Hepatocyte (in vitro differentiated cells): ENCODE results near the gene CRYGS. TPM values are rescaled to one million over a fixed set of nuclear protein-coding genes. Genes with fewer than 3 reads are reported as not detected.

Experiments
- DNase-seq: peaks from one replicate; pipeline ENCODE4 v3.0.0-alpha.2; 2016; ENCODE audit warnings: low spot score
- H2AFZ ChIP-seq: fragments of 200-600 bp; sonication (generic); 2 replicates; pipeline ENCODE4 v1.6.0; 2016; ENCODE audit warnings: antibody characterized with exemption, mild to moderate bottlenecking
- H3K27ac ChIP-seq: fragments of 200-600 bp; sonication (generic); 2 replicates; pipeline ENCODE4 v1.5.1; 2016; ENCODE audit warnings: mild to moderate bottlenecking
- H3K27me3 ChIP-seq: fragments of 200-600 bp; sonication (generic); 2 replicates; pipeline ENCODE4 v1.6.1; 2016
- H3K36me3 ChIP-seq: fragments of 200-600 bp; sonication (generic); replicated peaks from 2 replicates; pipeline ENCODE4 v1.5.1; 2016; ENCODE audit warnings: low read depth; ENCODE audit not compliant: insufficient read depth
- H3K4me1 ChIP-seq: fragments of 200-600 bp; sonication (generic); 2 replicates; pipeline ENCODE4 v1.5.1; 2016; ENCODE audit warnings: mild to moderate bottlenecking, moderate library complexity; ENCODE audit not compliant: insufficient read depth
- H3K4me2 ChIP-seq: fragments of 200-600 bp; sonication (generic); 2 replicates; pipeline ENCODE4 v1.6.0; 2016
- H3K4me3 ChIP-seq: fragments of 200-600 bp; sonication (generic); 2 replicates; pipeline ENCODE4 v1.5.1; 2016; ENCODE audit warnings: mild to moderate bottlenecking
- H3K79me2 ChIP-seq: fragments of 200-600 bp; sonication (generic); 2 replicates; pipeline ENCODE4 v1.6.0; 2017; ENCODE audit warnings: mild to moderate bottlenecking
- H3K9me2 ChIP-seq: fragments of 200-600 bp; sonication (generic); replicated peaks from 2 replicates; pipeline ENCODE4 v1.6.0; 2017; ENCODE audit warnings: mild to moderate bottlenecking; ENCODE audit not compliant: insufficient read depth
- H3K9me3 ChIP-seq: fragments of 200-600 bp; sonication (generic); 2 replicates; pipeline ENCODE4 v1.5.1; 2016; ENCODE audit warnings: low read depth, mild to moderate bottlenecking
- H4K20me1 ChIP-seq: fragments of 200-600 bp; sonication (generic); 2 replicates; pipeline ENCODE4 v1.6.0; 2016; ENCODE audit warnings: mild to moderate bottlenecking; ENCODE audit not compliant: insufficient read depth, poor library complexity, severe bottlenecking
- EZH2 ChIP-seq: fragments of 200-600 bp; sonication (generic); IDR thresholded peaks from 2 replicates; pipeline ENCODE4 v1.6.1; 2016; ENCODE audit warnings: antibody characterized with exemption, mild to moderate bottlenecking, borderline replicate concordance
- EZH2phosphoT487 ChIP-seq: fragments of 200-600 bp; sonication (generic); IDR thresholded peaks from one replicate; pipeline ENCODE4 v1.6.1; 2018; ENCODE audit warnings: antibody characterized with exemption, mild to moderate bottlenecking, low read depth, moderate library complexity; ENCODE audit not compliant: unreplicated experiment, severe bottlenecking
- WGBS: methylation state at CpG from one replicate; pipeline ENCODE4 v1.1.6; 2016; ENCODE audit warnings: low lambda C conversion rate; ENCODE audit errors: missing lambda C conversion rate; 5-methylcytosine and 5-hydroxymethylcytosine counted together
- polyA plus RNA-seq: library from polyadenylated mRNA; unstranded; fragments of >200 nt; fragmentation: Nextera tagmentation; extraction: Ambion mirVana; gene quantifications from 2 replicates; pipeline ENCODE4 v1.2.1, GENCODE V29; 2016
- total RNA-seq: library from RNA; depleted of rRNA; stranded (reverse); fragments of >200 nt; gene quantifications from 2 replicates; pipeline ENCODE4 v1.2.3, GENCODE V29; 2014
- TF ChIP-seq, protein P1 (sequence below): fragments of 200-600 bp; sonication (generic); IDR thresholded peaks from 2 replicates; pipeline ENCODE4 v1.5.1; 2016; ENCODE audit warnings: antibody characterized with exemption, mild to moderate bottlenecking; ENCODE audit not compliant: poor library complexity

The CRYGS gene
- total and polyA plus RNA-seq, 2 experiments from 2014 or later: 0.89 to 1.9 TPM

DNA sequence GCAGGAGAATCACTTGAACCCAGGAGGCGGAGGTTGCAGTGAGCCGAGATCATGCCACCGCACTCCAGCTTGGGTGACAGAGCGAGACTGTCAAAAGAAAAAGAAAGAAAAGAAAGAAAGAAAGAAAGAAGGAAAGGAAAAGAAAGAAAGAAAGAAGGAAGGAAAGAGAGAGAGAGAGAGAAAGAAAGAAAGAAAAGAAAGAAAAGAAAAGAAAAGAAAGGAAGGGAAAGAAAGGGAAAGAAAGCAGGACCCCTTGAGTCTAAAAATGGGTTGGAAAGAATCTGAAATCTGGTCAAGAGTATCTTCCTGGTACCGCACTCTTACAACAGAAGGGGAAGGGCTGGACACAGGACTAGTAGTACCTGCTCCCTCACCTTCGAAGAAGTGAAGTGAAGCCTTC lies 19.6 kb downstream of the CRYGS start:
- H4K20me1 ChIP-seq: no peaks in the 10 kb centered on the region
- 93% methylated on average over 6 of the region's 6 CpGs for WGBS
- H2AFZ ChIP-seq: no peak overlapping the region
- no peaks in the 10 kb centered on the region for H3K27me3 ChIP-seq
- no peak overlapping the region for H3K4me2 ChIP-seq
- no peaks in the 10 kb centered on the region for H3K36me3 ChIP-seq
- no peak overlapping the region for H3K27ac ChIP-seq
- DNase-seq: no peak
- TF ChIP-seq EZH2: no peak
- TF ChIP-seq EZH2phosphoT487: no peak
- TF ChIP-seq, protein P1, sequence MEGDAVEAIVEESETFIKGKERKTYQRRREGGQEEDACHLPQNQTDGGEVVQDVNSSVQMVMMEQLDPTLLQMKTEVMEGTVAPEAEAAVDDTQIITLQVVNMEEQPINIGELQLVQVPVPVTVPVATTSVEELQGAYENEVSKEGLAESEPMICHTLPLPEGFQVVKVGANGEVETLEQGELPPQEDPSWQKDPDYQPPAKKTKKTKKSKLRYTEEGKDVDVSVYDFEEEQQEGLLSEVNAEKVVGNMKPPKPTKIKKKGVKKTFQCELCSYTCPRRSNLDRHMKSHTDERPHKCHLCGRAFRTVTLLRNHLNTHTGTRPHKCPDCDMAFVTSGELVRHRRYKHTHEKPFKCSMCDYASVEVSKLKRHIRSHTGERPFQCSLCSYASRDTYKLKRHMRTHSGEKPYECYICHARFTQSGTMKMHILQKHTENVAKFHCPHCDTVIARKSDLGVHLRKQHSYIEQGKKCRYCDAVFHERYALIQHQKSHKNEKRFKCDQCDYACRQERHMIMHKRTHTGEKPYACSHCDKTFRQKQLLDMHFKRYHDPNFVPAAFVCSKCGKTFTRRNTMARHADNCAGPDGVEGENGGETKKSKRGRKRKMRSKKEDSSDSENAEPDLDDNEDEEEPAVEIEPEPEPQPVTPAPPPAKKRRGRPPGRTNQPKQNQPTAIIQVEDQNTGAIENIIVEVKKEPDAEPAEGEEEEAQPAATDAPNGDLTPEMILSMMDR: no peak
- H3K4me1 ChIP-seq: no peaks in the 10 kb centered on the region
- no peaks in the 10 kb centered on the region for H3K9me3 ChIP-seq
- no peak overlapping the region for H3K4me3 ChIP-seq
- no peaks in the 10 kb centered on the region for H3K79me2 ChIP-seq
- H3K9me2 ChIP-seq: no peaks in the 10 kb centered on the region

DNA sequence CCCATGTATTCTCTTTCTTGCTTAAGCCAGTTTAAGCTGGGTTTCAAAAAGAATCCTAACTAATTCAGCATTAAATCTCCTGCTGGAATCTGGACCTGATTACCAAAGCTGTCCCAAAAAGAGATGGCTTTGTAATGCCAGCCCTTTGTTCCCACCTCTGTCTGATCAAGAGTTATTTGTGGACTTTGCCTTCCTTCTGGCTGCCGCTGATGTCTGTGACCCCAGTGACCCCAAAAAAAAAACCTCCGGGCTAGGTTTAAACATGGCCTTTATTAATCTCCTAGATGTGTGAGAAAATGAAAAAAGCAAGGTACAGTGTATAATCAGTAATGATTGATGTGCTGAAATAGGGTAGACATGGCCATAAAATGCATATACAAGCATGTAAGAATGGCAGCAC lies 20.7 kb downstream of the CRYGS start:
- Histone ChIP-seq H3K4me3 (no peak overlapping the region), H3K27me3 (no peaks in the 10 kb centered on the region), H2AFZ (no peak overlapping the region), H3K79me2 (no peaks in the 10 kb centered on the region), H3K4me2 (no peak overlapping the region), H3K4me1 (no peaks in the 10 kb centered on the region), H4K20me1 (no peaks in the 10 kb centered on the region), H3K27ac (no peak overlapping the region), H3K9me3 (no peaks in the 10 kb centered on the region), H3K36me3 (no peaks in the 10 kb centered on the region), H3K9me2 (no peaks in the 10 kb centered on the region)
- TF ChIP-seq EZH2: no peak
- 24% methylated on average over 2 of the region's 2 CpGs for WGBS
- DNase-seq: no peak

DNA sequence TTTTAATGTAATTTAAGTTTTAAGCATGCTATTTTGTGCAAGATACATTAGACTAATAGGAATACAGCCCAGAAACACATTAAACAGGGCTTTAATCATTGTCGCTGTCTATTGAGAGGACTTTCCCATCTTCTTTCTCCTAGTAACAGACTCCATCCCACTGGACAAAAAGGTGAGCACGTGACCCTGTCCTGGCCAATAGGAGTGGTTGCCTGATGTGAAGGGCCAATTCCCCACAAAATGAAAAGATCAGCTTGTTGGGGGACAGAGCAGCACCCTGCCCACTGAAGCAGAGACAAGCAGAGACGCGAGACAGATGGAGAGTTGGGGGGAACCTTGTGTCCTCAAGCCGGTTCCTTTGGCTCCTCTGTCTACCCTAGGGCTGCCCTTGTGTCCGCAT lies 21.2 kb downstream of the CRYGS start:
- Histone ChIP-seq H3K79me2 (no peaks in the 10 kb centered on the region), H3K4me3 (no peak overlapping the region), H3K9me3 (no peaks in the 10 kb centered on the region), H3K27me3 (no peaks in the 10 kb centered on the region), H4K20me1 (no peaks in the 10 kb centered on the region), H3K27ac (no peak overlapping the region), H2AFZ (no peak overlapping the region), H3K9me2 (no peaks in the 10 kb centered on the region), H3K4me2 (no peak overlapping the region), H3K36me3 (no peaks in the 10 kb centered on the region), H3K4me1 (no peaks in the 10 kb centered on the region)
- WGBS: 86% methylated on average over 6 of the region's 6 CpGs
- DNase-seq: no peak
- no peak for TF ChIP-seq EZH2phosphoT487
- TF ChIP-seq EZH2: no peak
- TF ChIP-seq, protein P1: no peak

DNA sequence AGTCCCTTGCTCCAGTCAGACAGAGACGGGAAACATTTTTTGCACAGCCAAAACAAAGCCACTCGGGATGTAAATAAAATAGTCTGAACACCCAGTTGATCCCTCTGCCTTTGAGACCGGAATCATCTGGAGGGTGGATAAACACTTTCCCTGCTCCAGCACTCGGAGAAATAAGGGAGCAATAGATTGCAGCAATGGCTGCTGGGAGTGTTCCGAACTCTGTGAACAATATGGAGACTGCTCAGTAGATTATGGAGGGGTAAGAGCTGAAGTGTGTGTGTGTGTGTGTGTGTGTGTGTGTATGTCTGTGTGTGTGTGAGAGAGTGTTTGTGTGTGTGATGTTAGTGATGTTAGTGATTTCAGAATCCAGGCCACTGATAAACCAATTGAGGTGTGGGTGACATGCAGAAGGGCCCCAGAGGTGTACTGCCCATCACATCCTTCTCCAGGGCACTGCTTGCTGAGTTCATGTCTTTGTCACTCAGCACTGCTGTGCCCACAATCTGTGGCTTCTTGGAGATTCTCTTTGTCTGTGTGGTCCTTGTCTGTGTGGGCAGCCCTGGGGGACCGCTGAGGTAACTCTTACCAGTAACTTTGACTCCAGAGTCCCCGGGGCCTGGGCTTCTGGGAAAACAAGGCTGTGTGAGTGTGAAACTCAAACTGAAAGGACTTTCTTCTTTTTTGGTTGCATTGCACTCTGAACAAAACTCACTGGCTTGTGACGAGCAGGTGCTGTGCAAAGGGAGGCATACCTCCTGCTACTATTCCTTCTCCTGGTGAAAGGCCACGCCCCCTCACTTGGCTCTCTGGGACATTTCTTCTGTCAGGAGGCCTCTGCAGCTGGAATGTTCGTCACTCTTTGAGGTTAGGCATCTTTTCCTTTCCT lies 23.0 kb downstream of the CRYGS start:
- Histone ChIP-seq H3K4me3 (no peak overlapping the region), H3K79me2 (no peaks in the 10 kb centered on the region), H4K20me1 (no peaks in the 10 kb centered on the region), H2AFZ (no peak overlapping the region), H3K27ac (no peak overlapping the region), H3K4me1 (no peaks in the 10 kb centered on the region), H3K27me3 (no peaks in the 10 kb centered on the region), H3K9me3 (no peaks in the 10 kb centered on the region), H3K4me2 (no peak overlapping the region), H3K9me2 (no peaks in the 10 kb centered on the region), H3K36me3 (no peaks in the 10 kb centered on the region)
- TF ChIP-seq EZH2 (no peak), EZH2phosphoT487 (no peak)
- TF ChIP-seq, protein P1: no peak
- WGBS: 71% methylated on average over 10 of the region's 10 CpGs
- DNase-seq: no peak
